ENCODE data around the gene TNFAIP3. TPM values are rescaled to one million over a fixed set of nuclear protein-coding genes. Genes with fewer than 3 reads are reported as not detected.
"Not testable (repeated sequence)": the region's sequence is repeated elsewhere in the genome, so short reads cannot be mapped to it uniquely, and the experiment has no call there.

The TNFAIP3 gene
- total RNA-seq, 1 experiment from 2014 or later, result 0.75 TPM

DNA sequence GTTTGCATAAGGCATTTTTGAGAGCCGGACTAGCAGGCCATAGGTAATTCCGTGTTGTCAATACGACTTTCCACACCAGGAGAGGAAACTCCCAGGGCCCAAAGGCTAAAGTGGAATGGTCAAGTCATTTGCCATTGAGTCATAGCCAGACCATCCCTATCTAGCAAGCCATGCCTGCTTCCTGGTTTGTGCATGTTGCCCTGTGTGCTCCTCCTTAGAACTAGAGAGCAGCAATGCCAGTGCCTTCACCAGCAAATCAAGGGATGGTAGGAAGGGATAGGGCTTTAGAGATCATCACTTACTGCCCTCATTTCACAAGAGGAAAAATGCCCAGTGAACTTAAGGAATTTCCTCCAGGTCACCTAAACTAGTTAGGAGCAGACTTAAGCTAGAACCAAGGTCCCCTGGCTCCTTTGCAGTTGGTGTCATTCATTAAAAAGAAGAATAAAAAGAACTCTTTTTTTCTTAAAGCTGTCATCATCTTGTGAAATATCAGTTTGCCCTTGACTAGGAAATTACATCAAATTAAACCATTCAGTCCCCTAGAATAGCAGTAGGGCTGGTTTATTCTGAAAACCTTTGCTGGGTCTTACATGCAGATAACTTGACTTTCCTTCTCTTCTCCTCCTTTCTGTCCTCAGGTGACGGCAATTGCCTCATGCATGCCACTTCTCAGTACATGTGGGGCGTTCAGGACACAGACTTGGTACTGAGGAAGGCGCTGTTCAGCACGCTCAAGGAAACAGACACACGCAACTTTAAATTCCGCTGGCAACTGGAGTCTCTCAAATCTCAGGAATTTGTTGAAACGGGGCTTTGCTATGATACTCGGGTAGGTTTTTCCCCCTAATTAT, 7.4 kb downstream of the TNFAIP3 start:
- in situ Hi-C loops (cut with HindIII; ENCODE audit: low sequenced_read_pairs), result no loop called here
- DNase-seq (ENCODE audit: low spot score), result no peak

DNA sequence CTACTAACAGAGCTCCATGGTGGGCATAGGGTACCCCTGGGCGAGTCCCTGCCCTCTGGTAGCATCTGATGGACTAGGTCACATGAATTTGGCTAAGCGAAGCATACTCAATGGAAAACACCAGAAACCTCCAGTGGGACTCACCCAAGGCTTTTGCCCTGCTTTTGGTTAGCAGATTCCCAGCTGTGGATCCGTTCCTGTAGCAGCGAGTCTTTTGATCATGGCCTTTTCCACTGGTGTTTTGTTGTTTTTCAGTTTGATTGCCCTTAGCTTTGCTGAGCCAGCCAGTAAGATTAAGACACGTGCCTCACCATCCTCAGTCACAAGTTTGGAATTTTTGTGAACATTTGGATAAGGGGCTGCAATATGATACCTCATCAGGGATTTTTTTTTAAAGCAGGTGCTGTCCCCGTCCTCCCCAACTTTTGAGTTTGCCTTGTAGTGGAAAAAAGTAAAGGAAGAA, 8.0 kb downstream of the TNFAIP3 start:
- in situ Hi-C loops (cut with HindIII; ENCODE audit: low sequenced_read_pairs), result no loop called here
- no peak for DNase-seq (ENCODE audit: low spot score)

DNA sequence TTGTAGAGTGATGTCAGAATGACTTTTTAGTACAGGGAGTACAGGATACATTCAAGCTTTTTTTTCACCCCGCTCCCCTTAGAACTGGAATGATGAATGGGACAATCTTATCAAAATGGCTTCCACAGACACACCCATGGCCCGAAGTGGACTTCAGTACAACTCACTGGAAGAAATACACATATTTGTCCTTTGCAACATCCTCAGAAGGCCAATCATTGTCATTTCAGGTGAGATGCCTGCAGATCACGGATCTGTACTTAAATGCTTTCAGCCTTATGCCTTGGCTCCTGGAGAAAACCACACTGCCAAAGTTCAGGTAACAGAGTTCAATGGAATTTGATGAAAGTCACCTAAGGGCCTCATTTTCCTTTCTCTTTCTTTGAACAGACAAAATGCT, 8.5 kb downstream of the TNFAIP3 start:
- in situ Hi-C loops (cut with HindIII; ENCODE audit: low sequenced_read_pairs), result no loop called here
- no peak for DNase-seq (ENCODE audit: low spot score)

DNA sequence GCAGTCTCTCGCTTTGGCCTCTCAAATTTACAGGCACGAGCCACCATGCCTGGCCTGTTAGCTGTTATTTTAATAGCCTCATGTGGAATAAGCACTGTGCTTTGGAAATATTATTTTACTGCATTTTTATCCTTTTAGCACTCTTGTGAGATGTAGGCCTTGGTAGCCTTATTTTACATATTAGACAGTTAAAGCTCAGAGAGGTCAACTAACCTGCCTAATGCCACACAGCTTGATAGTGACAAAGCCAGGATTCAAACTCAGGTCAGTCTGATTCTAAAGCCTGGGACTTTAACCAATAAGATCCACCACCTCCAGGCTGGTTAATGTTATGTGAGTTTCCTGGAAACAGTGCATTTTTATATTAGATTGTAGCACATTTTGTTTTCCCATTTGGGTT, 9.5 kb downstream of the TNFAIP3 start:
- DNase-seq (ENCODE audit: low spot score), result no peak
- in situ Hi-C loops (cut with HindIII; ENCODE audit: low sequenced_read_pairs), result no loop called here

DNA sequence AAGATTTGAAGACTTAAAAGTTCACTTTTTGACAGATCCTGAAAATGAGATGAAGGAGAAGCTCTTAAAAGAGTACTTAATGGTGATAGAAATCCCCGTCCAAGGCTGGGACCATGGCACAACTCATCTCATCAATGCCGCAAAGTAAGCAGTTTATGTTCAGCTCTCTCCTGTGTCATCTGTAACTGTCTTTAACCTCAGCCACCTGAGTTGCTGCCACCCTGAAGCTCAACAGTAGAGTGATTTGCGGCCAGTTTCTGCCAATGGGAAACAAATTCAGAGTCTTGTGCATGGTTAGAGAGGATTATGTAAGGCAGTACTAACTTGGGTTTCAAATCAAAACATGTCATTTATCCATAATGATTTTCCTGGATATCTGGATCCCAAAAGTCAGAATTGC, 10.1 kb downstream of the TNFAIP3 start:
- in situ Hi-C loops (cut with HindIII; ENCODE audit: low sequenced_read_pairs), result no loop called here
- no peak for DNase-seq (ENCODE audit: low spot score)

DNA sequence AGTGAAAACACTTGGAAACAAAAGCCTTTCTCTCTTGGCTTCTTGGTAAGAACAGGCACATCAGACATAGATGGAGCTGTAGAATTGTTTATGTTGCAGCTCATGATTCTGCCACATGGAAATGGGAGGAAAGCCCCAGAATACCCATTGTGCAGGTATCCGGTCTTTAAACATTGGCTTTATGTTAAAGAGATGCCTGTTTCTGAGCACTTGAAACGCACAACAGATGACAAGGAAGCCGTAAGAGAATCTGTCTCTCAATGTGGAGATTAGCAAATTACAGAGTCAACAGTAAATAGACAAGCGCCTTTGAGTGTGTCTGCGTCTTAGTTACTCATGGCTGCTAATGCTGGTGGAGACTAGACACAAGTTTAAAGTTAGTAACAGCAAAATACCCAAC, 10.5 kb downstream of the TNFAIP3 start:
- in situ Hi-C loops (cut with HindIII; ENCODE audit: low sequenced_read_pairs), result no loop called here
- DNase-seq (ENCODE audit: low spot score), result no peak

DNA sequence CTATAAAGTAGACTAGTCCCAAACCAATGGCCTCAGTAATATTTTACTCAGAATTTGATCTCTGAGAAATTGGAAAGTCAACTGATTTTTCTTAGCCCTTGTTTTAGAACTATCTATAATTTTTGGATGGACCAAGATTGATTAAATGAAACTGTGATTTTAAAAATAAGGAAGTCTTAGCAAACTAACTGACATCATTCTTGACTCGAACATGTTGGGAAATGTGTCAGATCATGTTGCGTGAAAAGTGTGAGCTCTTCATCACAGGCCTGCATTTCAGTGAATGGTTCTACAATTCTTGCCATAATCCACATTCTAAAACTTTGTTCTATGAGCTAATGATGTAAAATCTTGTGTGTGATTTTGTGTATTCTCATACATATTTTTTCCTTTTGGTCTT, 11.0 kb downstream of the TNFAIP3 start:
- in situ Hi-C loops (cut with HindIII; ENCODE audit: low sequenced_read_pairs), result no loop called here
- no peak for DNase-seq (ENCODE audit: low spot score)

DNA sequence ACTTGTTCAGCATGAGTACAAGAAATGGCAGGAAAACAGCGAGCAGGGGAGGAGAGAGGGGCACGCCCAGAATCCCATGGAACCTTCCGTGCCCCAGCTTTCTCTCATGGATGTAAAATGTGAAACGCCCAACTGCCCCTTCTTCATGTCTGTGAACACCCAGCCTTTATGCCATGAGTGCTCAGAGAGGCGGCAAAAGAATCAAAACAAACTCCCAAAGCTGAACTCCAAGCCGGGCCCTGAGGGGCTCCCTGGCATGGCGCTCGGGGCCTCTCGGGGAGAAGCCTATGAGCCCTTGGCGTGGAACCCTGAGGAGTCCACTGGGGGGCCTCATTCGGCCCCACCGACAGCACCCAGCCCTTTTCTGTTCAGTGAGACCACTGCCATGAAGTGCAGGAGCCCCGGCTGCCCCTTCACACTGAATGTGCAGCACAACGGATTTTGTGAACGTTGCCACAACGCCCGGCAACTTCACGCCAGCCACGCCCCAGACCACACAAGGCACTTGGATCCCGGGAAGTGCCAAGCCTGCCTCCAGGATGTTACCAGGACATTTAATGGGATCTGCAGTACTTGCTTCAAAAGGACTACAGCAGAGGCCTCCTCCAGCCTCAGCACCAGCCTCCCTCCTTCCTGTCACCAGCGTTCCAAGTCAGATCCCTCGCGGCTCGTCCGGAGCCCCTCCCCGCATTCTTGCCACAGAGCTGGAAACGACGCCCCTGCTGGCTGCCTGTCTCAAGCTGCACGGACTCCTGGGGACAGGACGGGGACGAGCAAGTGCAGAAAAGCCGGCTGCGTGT, 11.6 kb downstream of the TNFAIP3 start:
- in situ Hi-C loops (cut with HindIII; ENCODE audit: low sequenced_read_pairs), result no loop called here
- DNase-seq (ENCODE audit: low spot score), result no peak

DNA sequence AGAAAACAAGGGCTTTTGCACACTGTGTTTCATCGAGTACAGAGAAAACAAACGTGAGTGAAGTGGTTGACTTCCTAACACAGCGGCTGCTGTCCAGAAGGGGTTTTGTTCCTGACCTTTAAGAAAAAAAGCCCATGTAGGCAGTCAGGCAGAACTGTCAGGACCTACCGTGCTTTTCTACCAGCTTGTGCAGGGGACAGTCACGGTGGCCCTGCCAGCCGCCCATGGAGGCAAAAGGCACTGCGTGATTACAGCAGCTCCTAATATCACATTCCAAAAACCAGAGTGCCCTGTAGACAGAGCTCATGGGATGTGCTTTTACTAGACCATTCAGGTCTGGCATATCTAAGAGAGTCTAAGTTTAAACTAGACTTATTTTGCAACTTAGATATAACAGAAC, 12.2 kb downstream of the TNFAIP3 start:
- in situ Hi-C loops (cut with HindIII; ENCODE audit: low sequenced_read_pairs), result no loop called here
- no peak for DNase-seq (ENCODE audit: low spot score)

DNA sequence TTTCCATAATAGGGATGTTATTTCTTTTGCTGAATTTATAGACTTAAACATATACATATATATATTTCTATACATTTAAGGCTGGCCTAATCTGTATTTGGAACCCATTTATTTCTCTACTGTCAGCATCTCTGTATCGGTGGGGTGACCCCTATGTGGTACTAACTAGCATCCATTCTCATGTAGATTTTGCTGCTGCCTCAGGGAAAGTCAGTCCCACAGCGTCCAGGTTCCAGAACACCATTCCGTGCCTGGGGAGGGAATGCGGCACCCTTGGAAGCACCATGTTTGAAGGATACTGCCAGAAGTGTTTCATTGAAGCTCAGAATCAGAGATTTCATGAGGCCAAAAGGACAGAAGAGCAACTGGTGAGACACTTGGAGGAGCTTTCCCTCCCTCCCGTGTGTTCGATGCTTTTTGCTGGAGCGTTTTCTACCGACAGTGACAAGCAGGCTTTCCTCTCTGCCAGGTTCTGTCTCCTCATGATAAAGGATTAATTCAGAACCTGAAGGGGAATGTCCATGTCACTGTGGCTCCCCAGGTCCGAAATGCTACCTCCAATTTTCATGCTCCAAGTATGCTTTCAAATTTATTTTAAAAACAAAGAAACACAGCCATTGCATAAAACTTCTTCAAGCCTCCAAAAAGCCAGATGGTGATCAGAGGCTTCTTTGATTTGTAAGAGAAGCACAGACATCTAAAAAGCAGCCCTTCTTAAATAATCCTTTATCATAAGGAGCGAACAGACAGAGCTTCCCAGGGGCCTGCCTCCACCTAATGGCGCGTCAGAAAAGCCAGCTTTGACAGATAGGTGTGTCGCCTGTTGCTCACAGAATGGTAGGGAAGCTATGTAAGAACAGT, 13.1 kb downstream of the TNFAIP3 start:
- DNase-seq (ENCODE audit: low spot score), result no peak
- in situ Hi-C loops (cut with HindIII; ENCODE audit: low sequenced_read_pairs), result no loop called here

DNA sequence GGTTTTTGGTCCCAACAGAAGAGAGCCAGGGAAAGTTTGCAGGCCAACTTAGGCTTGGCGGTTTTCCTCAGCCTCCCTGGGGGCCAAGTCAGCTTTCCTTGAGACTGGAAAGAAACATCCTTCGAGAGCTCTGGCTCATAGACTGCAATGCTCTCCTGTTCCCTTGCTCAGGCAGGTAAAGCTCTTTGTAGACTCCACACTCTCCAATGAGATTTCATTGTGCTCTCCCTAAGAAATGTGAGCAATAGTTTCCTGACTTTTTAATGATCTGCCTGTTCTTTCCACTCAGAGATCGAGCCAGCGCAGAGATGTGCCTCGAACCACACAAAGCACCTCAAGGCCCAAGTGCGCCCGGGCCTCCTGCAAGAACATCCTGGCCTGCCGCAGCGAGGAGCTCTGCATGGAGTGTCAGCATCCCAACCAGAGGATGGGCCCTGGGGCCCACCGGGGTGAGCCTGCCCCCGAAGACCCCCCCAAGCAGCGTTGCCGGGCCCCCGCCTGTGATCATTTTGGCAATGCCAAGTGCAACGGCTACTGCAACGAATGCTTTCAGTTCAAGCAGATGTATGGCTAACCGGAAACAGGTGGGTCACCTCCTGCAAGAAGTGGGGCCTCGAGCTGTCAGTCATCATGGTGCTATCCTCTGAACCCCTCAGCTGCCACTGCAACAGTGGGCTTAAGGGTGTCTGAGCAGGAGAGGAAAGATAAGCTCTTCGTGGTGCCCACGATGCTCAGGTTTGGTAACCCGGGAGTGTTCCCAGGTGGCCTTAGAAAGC, 13.9 kb downstream of the TNFAIP3 start:
- in situ Hi-C loops (cut with HindIII; ENCODE audit: low sequenced_read_pairs), result no loop called here
- DNase-seq (ENCODE audit: low spot score), result no peak

DNA sequence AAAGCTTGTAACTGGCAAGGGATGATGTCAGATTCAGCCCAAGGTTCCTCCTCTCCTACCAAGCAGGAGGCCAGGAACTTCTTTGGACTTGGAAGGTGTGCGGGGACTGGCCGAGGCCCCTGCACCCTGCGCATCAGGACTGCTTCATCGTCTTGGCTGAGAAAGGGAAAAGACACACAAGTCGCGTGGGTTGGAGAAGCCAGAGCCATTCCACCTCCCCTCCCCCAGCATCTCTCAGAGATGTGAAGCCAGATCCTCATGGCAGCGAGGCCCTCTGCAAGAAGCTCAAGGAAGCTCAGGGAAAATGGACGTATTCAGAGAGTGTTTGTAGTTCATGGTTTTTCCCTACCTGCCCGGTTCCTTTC, 14.4 kb downstream of the TNFAIP3 start:
- DNase-seq (ENCODE audit: low spot score), result no peak
- in situ Hi-C loops (cut with HindIII; ENCODE audit: low sequenced_read_pairs), result no loop called here

DNA sequence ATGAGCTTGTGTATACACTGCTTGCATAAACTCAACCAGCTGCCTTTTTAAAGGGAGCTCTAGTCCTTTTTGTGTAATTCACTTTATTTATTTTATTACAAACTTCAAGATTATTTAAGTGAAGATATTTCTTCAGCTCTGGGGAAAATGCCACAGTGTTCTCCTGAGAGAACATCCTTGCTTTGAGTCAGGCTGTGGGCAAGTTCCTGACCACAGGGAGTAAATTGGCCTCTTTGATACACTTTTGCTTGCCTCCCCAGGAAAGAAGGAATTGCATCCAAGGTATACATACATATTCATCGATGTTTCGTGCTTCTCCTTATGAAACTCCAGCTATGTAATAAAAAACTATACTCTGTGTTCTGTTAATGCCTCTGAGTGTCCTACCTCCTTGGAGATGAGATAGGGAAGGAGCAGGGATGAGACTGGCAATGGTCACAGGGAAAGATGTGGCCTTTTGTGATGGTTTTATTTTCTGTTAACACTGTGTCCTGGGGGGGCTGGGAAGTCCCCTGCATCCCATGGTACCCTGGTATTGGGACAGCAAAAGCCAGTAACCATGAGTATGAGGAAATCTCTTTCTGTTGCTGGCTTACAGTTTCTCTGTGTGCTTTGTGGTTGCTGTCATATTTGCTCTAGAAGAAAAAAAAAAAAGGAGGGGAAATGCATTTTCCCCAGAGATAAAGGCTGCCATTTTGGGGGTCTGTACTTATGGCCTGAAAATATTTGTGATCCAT, 15.3 kb downstream of the TNFAIP3 start:
- in situ Hi-C loops (cut with HindIII; ENCODE audit: low sequenced_read_pairs), result no loop called here
- no peak for DNase-seq (ENCODE audit: low spot score)

DNA sequence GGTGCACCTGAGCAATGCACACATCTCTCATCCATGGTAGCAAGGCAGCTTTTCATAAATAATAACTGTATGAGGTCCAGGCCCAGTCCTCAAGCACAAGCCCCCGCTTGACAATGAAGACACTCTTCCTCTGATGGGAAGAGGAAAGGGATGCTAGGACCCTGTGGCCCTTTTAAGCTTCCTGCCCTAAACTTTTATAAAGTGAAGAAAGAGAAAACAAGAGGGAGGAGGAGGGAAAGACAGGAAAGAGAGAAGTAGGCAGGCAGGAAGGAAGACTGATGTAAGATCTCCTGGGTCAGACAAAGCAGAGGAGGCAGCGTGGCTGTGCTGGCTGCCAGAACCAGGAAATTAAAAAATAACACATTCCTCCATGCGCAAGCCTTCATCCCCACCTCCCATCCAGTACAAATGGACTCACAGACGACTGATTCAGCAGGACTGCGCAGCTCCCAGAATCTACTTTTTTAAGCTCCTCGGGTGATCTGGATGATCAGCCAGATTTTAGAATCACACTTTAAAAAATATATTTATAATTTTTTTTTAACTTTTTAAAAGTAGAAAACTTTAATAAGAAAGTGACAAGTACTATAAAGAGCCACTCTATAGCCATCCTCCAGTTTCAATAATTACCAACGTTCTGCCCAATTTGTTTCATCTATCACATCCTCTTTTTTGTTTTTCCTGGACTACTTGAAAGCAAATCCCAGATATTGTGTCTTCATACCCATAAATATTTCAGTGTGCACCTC, 16.5 kb downstream of the TNFAIP3 start:
- DNase-seq (ENCODE audit: low spot score), result no peak
- in situ Hi-C loops (cut with HindIII; ENCODE audit: low sequenced_read_pairs), result no loop called here

DNA sequence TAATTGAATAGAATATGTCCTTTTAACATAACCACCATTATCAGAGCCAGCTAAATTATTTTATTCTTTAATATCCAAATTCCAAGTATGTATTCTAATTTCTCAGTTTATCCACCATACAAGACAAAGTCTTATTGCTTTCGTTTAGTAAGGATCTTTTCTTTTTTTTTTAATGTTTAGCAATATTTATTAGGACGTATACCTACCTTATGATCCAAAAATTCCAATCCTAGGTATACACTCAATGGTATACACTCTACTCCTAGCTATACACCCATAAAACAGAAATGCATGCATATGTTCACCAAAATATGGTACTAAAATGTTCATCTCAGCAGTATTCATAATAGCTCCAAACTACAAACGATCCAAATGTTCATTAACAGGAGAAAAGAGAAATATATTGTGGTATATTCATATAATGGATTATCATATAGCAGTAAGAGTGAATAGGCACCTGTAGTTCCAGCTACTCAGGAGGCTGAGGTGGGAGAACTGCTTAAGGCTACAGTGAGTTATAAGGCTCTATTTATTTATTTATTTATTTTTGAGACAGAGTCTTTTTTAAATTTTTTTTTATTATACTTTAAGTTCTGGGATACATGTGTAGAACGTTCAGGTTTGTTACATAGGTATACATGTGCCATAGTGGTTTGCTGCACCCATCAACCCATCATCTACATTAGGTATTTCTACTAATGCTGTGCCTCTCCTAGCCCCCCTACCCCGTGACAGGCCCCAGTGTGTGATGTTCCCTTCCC, 17.3 kb downstream of the TNFAIP3 start:
- DNase-seq (ENCODE audit: low spot score), result no peak
- in situ Hi-C loops (cut with HindIII; ENCODE audit: low sequenced_read_pairs), result no loop called here

DNA sequence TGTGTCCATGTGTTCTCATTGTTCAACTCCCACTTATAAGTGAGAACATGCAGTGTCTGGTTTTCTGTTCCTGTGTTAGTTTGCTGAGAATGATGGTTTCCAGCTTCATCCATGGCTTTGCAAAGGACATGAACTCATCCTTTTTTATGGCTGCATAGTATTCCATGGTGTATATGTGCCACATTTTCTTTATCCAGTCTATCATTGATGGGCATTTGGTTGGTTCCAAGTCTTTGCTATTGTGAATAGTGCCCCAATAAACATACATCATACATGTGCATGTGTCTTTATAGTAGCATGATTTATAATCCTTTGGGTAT, 17.8 kb downstream of the TNFAIP3 start:
- DNase-seq (ENCODE audit: low spot score); in situ Hi-C loops (cut with HindIII; ENCODE audit: low sequenced_read_pairs): not testable (repeated sequence)

DNA sequence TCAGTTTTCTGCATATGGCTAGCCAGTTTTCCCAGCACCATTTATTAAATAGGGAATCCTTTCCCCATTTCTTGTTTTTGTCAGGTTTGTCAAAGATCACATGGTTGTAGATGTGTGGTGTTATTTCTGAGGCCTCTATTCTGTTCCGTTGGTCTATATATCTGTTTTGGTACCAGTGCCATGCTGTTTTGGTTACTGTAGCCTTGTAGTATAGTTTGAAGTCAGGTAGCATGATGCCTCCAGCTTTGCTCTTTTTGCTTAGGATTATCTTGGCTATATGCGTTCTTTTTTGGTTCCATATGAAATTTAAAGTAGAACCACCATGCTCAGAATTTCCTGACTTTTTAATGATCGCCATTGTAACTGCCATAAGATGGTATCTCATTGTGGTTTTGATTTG, 19.2 kb downstream of the TNFAIP3 start:
- DNase-seq (ENCODE audit: low spot score); in situ Hi-C loops (cut with HindIII; ENCODE audit: low sequenced_read_pairs): not testable (repeated sequence)
